PC-3 (cell line): Measurements from ENCODE around the gene LUC7L. TPM values are rescaled to one million over a fixed set of nuclear protein-coding genes. Genes with fewer than 3 reads are reported as not detected.
"Not testable (repeated sequence)": the region's sequence is repeated elsewhere in the genome, so short reads cannot be mapped to it uniquely, and the experiment has no call there.

Experiments used
- ATAC-seq: fragments of 200-7000 bp; cut with Tn5 transposase; 2 replicates; pipeline ENCODE4 v1.9.1; 2020; ENCODE audit warnings: mild to moderate bottlenecking, moderate library complexity
- BruUV-seq: library from RNA; stranded (reverse); fragments of 400-500 nt; replicated peaks from 2 replicates; lab custom pipeline; 2021; lab: Mats Ljungman, UMichigan
- CTCF ChIA-PET: fragments of 300-600 bp; sonication (Branson Sonifier 250); formaldehyde crosslinking; loops from one replicate; lab custom pipeline; 2022; ENCODE audit warnings: antibody characterized with exemption; lab: Charles Lee
- POLR2A ChIA-PET: fragments of 300-600 bp; sonication (Branson Sonifier 250); formaldehyde crosslinking; loops from one replicate; lab custom pipeline; 2022; ENCODE audit warnings: antibody characterized with exemption; ENCODE audit not compliant: unreplicated experiment; lab: Charles Lee
- DNase-seq: peaks from one replicate; pipeline ENCODE4 v3.0.0-alpha.2; 2015
- H2AFZ ChIP-seq: fragments of 300-600 bp; sonication (generic); 2 replicates; pipeline ENCODE4 v1.6.0; 2016; ENCODE audit warnings: antibody characterized with exemption, low read length
- H3F3A ChIP-seq: fragments of 300-600 bp; sonication (generic); one replicate; pipeline ENCODE4 v1.6.0; 2017; ENCODE audit warnings: antibody characterized with exemption, low read length, control low read depth, mild to moderate bottlenecking; ENCODE audit not compliant: unreplicated experiment
- H3K27ac ChIP-seq: fragments of 300-600 bp; sonication (generic); 2 replicates; pipeline ENCODE4 v1.5.1; 2016; ENCODE audit warnings: mild to moderate bottlenecking, low read length
- H3K27me3 ChIP-seq: fragments of 300-600 bp; sonication (generic); 2 replicates; pipeline ENCODE4 v1.6.1; 2016; ENCODE audit warnings: low read length, mixed read lengths
- H3K36me3 ChIP-seq: fragments of 300-600 bp; sonication (generic); 2 replicates; pipeline ENCODE4 v1.6.1; 2016; ENCODE audit warnings: low read depth, mixed run types, low read length, mixed read lengths
- H3K4me1 ChIP-seq: fragments of 300-600 bp; sonication (generic); 2 replicates; pipeline ENCODE4 v1.5.1; 2016; ENCODE audit warnings: low read length; ENCODE audit not compliant: insufficient read depth
- H3K4me2 ChIP-seq: fragments of 300-600 bp; sonication (generic); 2 replicates; pipeline ENCODE4 v1.6.0; 2016; ENCODE audit warnings: low read length
- H3K4me3 ChIP-seq: fragments of 300-600 bp; sonication (generic); 2 replicates; pipeline ENCODE4 v1.5.1; 2016; ENCODE audit warnings: mild to moderate bottlenecking, low read length, mixed read lengths
- H3K79me2 ChIP-seq: fragments of 300-600 bp; sonication (generic); 2 replicates; pipeline ENCODE4 v1.6.1; 2017; ENCODE audit warnings: low read length, mixed read lengths
- H3K9ac ChIP-seq: fragments of 300-600 bp; sonication (generic); 2 replicates; pipeline ENCODE4 v1.6.0; 2016; ENCODE audit warnings: mild to moderate bottlenecking, low read length
- H3K9me2 ChIP-seq: fragments of 300-600 bp; sonication (generic); replicated peaks from 2 replicates; pipeline ENCODE4 v1.6.1; 2016; ENCODE audit warnings: mixed run types, low read length, mixed read lengths
- H3K9me3 ChIP-seq: fragments of 300-600 bp; sonication (generic); 2 replicates; pipeline ENCODE4 v1.6.1; 2016; ENCODE audit warnings: low read length, mixed read lengths
- H4K20me1 ChIP-seq: fragments of 300-600 bp; sonication (generic); 2 replicates; pipeline ENCODE4 v1.6.1; 2016; ENCODE audit warnings: low read length, mixed read lengths
- EZH2 ChIP-seq: fragments of 300-600 bp; sonication (generic); IDR thresholded peaks from one replicate; pipeline ENCODE4 v1.6.1; 2017; ENCODE audit warnings: antibody characterized with exemption, mild to moderate bottlenecking, low read length; ENCODE audit not compliant: unreplicated experiment
- EZH2phosphoT487 ChIP-seq: fragments of 300-600 bp; sonication (generic); IDR thresholded peaks from 2 replicates; pipeline ENCODE4 v1.6.1; 2018; ENCODE audit warnings: mild to moderate bottlenecking, antibody characterized with exemption, low read length, borderline replicate concordance
- intact Hi-C: fragments of 100-400 bp; cut with micrococcal nuclease; formaldehyde crosslinking; loops from 2 replicates; pipeline ENCODE4 v1.9.0; 2023
- total RNA-seq: library from RNA; depleted of rRNA; stranded (reverse); fragments of >200 nt; gene quantifications from 2 replicates; pipeline ENCODE4 v1.2.3, GENCODE V29; 2014
- TF ChIP-seq, protein P1 (sequence below): fragments of 300-600 bp; sonication (generic); conservative IDR thresholded peaks from 2 replicates; pipeline ENCODE4 v1.5.1; 2017; ENCODE audit warnings: antibody characterized with exemption, low read depth, mild to moderate bottlenecking, low read length

The LUC7L gene
- total RNA-seq, 1 experiment from 2014 or later = 46.0 TPM

DNA sequence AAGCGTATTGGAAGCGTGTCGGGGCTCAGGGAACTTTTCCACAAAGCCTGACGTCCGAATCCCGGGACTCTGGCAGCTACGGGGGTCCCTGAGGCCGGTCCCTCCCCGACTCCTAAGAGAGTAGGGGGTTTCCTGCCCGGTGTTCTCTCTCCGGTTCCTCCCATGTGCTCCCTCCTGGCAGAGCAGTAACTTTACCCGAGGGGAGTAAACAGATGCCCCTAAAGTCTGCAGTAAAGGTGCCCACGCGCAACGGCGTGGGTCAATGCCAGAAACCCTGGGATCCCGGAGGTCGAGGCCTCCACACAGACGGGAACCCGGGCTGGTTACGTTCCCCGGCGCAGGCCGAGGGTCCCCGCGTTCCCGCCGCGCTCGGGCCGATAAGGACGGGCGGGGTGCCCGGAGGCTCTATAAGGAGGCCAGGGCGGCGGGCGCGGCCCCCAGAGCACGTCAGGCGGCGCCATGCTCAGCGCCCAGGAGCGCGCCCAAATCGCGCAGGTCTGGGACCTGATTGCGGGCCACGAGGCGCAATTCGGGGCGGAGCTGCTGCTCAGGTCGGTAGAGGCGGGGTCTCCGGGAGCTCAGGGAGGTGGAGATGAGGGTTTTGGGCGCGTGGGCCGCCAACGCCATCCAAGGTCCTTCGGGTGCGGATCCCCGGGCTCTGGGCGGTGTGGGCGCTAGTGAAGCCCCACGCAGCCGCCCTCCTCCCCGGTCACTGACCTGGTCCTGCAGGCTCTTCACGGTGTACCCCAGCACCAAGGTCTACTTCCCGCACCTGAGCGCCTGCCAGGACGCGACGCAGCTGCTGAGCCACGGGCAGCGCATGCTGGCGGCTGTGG, 63.5 kb downstream of the LUC7L start, which contains the start of gene HBM:
Gene HBM, plus strand, starts transcription at position 440 of the 836 bp plus-strand sequence. Its CDS starts 20 bp downstream, at position 460.
- ChIA-PET CTCF (no interaction called here), POLR2A (no interaction called here)
- Histone ChIP-seq H2AFZ (no peak within 1 kb of the TSS), H3K4me2 (no peak within 1 kb of the TSS), H3K9me3 (no peaks in the 10 kb centered on the region), H3K4me3 (no peak within 1 kb of the TSS), H3K9ac (no peak within 1 kb of the TSS), H4K20me1 (no peaks in the 10 kb centered on the region), H3K4me1 (no peaks in the 10 kb centered on the region), H3K9me2 (no peaks in the 10 kb centered on the region), H3F3A (no peaks in the 10 kb centered on the region), H3K27me3 (peaks cover 20% of the 10 kb centered on the region), H3K36me3 (no peaks in the 10 kb centered on the region), H3K27ac (no peak within 1 kb of the TSS), H3K79me2 (no peaks in the 10 kb centered on the region)
- intact Hi-C loops = no loop called here
- no TSS peak for BruUV-seq
- DNase-seq = no peak
- TF ChIP-seq, protein P1, sequence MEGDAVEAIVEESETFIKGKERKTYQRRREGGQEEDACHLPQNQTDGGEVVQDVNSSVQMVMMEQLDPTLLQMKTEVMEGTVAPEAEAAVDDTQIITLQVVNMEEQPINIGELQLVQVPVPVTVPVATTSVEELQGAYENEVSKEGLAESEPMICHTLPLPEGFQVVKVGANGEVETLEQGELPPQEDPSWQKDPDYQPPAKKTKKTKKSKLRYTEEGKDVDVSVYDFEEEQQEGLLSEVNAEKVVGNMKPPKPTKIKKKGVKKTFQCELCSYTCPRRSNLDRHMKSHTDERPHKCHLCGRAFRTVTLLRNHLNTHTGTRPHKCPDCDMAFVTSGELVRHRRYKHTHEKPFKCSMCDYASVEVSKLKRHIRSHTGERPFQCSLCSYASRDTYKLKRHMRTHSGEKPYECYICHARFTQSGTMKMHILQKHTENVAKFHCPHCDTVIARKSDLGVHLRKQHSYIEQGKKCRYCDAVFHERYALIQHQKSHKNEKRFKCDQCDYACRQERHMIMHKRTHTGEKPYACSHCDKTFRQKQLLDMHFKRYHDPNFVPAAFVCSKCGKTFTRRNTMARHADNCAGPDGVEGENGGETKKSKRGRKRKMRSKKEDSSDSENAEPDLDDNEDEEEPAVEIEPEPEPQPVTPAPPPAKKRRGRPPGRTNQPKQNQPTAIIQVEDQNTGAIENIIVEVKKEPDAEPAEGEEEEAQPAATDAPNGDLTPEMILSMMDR = no peak
- TF ChIP-seq EZH2phosphoT487 = no peak
- peak; percentile 24 for TF ChIP-seq EZH2
- ATAC-seq = no peak

DNA sequence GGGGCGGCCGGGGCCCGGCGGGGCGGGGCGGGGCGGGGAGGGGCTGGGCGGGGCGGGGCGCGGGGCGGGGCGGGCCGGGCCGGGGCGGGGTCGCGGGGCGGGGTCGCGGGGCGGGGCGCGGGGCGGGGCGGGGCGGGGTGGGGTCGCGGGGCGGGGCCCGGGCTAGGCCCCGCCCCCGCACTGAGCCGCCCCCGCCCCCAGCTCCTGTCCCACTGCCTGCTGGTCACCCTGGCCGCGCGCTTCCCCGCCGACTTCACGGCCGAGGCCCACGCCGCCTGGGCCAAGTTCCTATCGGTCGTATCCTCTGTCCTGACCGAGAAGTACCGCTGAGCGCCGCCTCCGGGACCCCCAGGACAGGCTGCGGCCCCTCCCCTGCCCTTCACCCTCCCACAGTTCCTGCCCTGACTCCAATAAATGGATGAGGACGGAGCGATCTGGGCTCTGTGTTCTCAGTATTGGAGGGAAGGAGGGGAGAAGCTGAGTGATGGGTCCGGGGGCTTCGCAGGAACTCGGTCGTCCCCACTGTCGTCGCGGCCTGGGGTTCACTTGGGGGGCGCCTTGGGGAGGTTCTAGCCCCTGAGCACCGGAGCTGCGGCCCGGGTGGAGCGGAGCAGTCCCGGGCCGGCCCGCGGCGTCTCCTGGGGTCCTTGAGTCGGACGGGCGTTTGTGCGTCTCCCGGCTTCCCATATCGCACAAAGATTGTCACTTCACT, 64.3 kb downstream of the LUC7L start:
- no peaks in the 10 kb centered on the region for H3K36me3 ChIP-seq
- no peak for TF ChIP-seq EZH2
- no TSS peak for BruUV-seq
- no peak overlapping the region for H2AFZ ChIP-seq
- H3K4me3 ChIP-seq = no peak overlapping the region
- CTCF ChIA-PET = no interaction called here
- no peak for DNase-seq
- no peak overlapping the region for H3K9ac ChIP-seq
- no peaks in the 10 kb centered on the region for H3K4me1 ChIP-seq
- intact Hi-C loops = no loop called here
- no peak for ATAC-seq
- no peaks in the 10 kb centered on the region for H3K9me3 ChIP-seq
- no peaks in the 10 kb centered on the region for H3K9me2 ChIP-seq
- H3K79me2 ChIP-seq = no peaks in the 10 kb centered on the region
- H3K27me3 ChIP-seq = peaks cover 20% of the 10 kb centered on the region
- no peaks in the 10 kb centered on the region for H3F3A ChIP-seq
- no peak overlapping the region for H3K4me2 ChIP-seq
- H4K20me1 ChIP-seq = no peaks in the 10 kb centered on the region
- no peak overlapping the region for H3K27ac ChIP-seq
- POLR2A ChIA-PET = no interaction called here

DNA sequence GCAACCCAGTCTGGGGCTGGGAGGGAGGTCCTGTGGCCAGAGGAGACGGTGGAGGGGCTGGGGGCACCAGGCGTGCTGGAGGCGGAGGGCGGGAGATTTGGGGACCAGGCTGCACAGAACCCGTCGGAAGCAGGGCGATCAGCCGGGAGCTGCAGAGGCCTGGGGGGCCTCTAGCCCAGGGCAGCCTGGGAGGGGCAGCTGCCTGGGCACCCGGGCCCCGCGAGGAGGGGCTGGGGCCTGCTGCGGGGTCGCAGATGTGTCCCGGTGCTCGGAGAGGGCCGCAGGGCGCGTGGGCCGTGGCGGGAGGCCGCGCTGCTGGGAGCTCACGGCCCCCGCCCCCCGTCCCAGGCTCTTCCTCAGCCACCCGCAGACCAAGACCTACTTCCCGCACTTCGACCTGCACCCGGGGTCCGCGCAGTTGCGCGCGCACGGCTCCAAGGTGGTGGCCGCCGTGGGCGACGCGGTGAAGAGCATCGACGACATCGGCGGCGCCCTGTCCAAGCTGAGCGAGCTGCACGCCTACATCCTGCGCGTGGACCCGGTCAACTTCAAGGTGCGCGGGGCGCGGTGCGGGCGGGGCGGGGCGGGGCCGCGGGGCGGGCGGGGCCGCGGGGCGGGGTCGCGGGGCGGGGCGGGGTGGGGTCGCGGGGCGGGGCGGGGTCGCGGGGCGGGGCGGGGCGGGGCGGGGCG, 65.0 kb downstream of the LUC7L start:
- ATAC-seq, H3K9me3 ChIP-seq, H3K4me2 ChIP-seq, H3K36me3 ChIP-seq, H2AFZ ChIP-seq, H3F3A ChIP-seq, H3K79me2 ChIP-seq, H4K20me1 ChIP-seq, intact Hi-C loops, H3K9me2 ChIP-seq, H3K4me3 ChIP-seq, CTCF ChIA-PET, POLR2A ChIA-PET, H3K27ac ChIP-seq, DNase-seq, H3K4me1 ChIP-seq, H3K9ac ChIP-seq, BruUV-seq: not testable (repeated sequence)
- peaks cover 20% of the 10 kb centered on the region for H3K27me3 ChIP-seq

DNA sequence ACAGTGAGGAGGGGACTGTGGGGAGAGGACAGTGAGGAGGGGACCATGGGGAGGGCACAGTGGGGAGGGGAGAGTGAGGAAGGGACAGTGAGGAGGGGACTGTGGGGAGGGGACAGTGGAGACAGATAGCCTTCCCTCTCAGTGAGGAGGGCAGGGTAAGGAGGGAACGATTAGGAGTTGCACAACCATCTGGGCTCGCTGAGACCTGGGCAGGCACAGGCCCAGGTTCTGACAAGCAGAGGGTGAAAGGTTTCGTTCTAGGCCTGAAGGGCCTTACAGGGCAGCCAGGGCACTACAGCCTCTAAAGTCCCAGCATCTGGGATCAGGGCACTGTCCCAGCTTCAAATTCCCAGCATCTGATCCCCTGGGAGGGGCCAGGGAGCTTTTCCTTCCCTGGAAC, 65.6 kb downstream of the LUC7L start:
- CTCF ChIA-PET, H3K27ac ChIP-seq, ATAC-seq, H3F3A ChIP-seq, H3K4me1 ChIP-seq, H3K4me3 ChIP-seq, intact Hi-C loops, H3K79me2 ChIP-seq, DNase-seq, H3K4me2 ChIP-seq, BruUV-seq, H4K20me1 ChIP-seq, H3K36me3 ChIP-seq, H3K9ac ChIP-seq, H2AFZ ChIP-seq, POLR2A ChIA-PET, H3K9me2 ChIP-seq, H3K9me3 ChIP-seq: not testable (repeated sequence)
- peaks cover 20% of the 10 kb centered on the region for H3K27me3 ChIP-seq

DNA sequence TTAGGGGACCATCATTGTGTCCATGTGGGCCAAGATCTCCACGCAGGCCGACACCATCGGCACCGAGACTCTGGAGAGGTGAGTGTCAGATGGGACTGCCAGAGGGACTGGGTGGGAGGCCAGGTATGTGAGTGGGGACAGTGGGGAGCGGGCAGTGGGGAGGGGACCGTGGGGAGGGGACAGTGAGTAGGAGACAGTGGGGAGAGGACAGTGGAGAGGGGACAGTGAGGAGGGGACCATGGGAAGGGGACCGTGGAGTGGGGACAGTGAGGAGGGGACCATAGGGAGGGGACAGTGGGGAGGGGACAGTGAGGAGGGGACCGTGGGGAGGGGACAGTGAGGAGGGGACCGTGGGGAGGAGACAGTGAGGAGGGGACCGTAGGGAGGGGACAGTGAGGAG, 66.1 kb downstream of the LUC7L start:
- H3K9ac ChIP-seq, H4K20me1 ChIP-seq, ATAC-seq, H3K36me3 ChIP-seq, intact Hi-C loops, H3K9me2 ChIP-seq, H3K79me2 ChIP-seq, H2AFZ ChIP-seq, CTCF ChIA-PET, H3K9me3 ChIP-seq, H3K4me1 ChIP-seq, H3K27ac ChIP-seq, H3K4me2 ChIP-seq, POLR2A ChIA-PET, BruUV-seq, DNase-seq, H3F3A ChIP-seq, H3K4me3 ChIP-seq: not testable (repeated sequence)
- peaks cover 20% of the 10 kb centered on the region for H3K27me3 ChIP-seq
